Stimulated activated memory B cell treated with anti-CD40 and anti-IgM and Interleukin-4, amounts not matched to agents 10 μg/mL and 1 μg/mL and 100 μg/mL, for 72 hours (primary cell): ENCODE measurements around the gene RLBP1.
"Not testable (repeated sequence)": the region's sequence is repeated elsewhere in the genome, so short reads cannot be mapped to it uniquely, and the experiment has no call there.

Experiments
- ATAC-seq: fragments of 150-1000 bp; cut with Tn5 transposase; 2 replicates; pipeline ENCODE4 v1.10.0; 2021
- H3K27ac Mint-ChIP-seq: one replicate; pipeline ENCODE4 v1.8.0; 2022; ENCODE audit warnings: mild to moderate bottlenecking, mixed read lengths
- H3K27me3 Mint-ChIP-seq: one replicate; pipeline ENCODE4 v1.8.0; 2022; ENCODE audit warnings: mixed read lengths
- H3K36me3 Mint-ChIP-seq: one replicate; pipeline ENCODE4 v1.8.0; 2022; ENCODE audit warnings: mixed read lengths
- H3K4me1 Mint-ChIP-seq: one replicate; pipeline ENCODE4 v1.8.0; 2022; ENCODE audit warnings: mixed read lengths
- H3K4me3 Mint-ChIP-seq: one replicate; pipeline ENCODE4 v1.8.0; 2022; ENCODE audit warnings: mild to moderate bottlenecking, moderate library complexity, mixed read lengths
- H3K9me3 Mint-ChIP-seq: one replicate; pipeline ENCODE4 v1.8.0; 2022; ENCODE audit warnings: mixed read lengths

Gene RLBP1

DNA sequence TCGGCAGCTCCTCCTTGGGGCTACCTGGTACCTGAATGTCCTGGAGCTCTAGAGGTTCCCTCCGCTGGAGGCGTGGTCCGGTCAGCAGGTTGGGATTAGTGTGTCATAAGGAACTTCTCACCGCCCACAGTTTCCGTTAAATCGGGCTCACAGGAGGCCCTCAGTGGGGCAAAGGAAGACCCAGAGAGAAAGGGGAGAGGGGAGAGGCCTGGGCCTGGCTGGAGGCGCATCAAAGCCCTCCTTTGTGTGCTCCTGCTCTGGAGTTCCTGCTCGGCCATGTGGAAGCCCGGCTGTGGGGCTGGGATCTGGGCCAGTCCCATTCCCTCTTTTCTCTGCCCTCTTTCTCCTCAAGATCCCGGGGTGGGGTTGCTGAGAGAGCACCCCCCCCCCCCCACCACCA is at the start of gene RLBP1:
Gene RLBP1 (minus strand): TSS at position 37 of the 400 bp plus-strand sequence. CDS start 2,604 bp downstream, outside the sequence.
- Mint-ChIP-seq H3K9me3 (no peaks in the 10 kb centered on the region), H3K4me3 (no peak within 1 kb of the TSS), H3K4me1 (no peaks in the 10 kb centered on the region), H3K27me3 (peaks cover 28% of the 10 kb centered on the region), H3K36me3 (no peaks in the 10 kb centered on the region), H3K27ac (no peak within 1 kb of the TSS)
- no peak for ATAC-seq

DNA sequence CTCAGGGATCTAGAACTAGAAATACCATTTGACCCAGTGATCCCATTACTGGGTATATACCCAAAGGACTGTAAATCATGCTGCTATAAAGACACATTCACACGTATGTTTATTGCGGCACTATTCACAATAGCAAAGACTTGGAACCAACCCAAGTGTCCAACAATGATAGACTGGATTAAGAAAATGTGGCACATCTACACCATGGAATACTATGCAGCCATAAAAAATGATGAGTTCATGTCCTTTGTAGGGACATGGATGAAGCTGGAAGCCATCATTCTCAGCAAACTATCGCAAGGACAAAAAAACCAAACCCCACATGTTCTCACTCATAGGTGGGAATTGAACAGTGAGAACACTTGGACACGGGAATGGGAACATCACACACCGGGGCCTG is 28.8 kb upstream of the RLBP1 start:
- H3K27me3 Mint-ChIP-seq, ATAC-seq, H3K9me3 Mint-ChIP-seq, H3K27ac Mint-ChIP-seq, H3K36me3 Mint-ChIP-seq, H3K4me3 Mint-ChIP-seq: not testable (repeated sequence)
- peaks cover 15% of the 10 kb centered on the region for H3K4me1 Mint-ChIP-seq

DNA sequence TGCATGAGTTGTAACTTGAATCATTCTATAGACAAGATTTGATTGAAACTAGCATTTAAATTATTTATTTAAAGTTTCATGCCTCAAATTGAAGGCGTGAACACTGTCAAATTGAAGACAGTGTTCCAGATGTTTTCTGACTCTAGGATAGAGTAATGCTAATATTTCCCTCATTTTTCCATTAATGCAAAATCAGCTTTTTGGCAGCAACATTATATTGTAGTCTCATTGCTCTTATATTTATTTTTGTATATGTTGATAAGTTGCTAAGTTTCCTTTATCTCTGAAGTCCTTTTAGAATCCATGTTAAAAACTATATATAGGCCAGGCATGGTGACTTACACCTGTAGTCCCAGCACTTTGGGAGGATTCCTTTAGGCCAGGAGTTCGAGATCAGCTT is 27.2 kb upstream of the RLBP1 start:
- Mint-ChIP-seq H3K27ac (no peak overlapping the region), H3K4me3 (no peak overlapping the region), H3K4me1 (peaks cover 25% of the 10 kb centered on the region), H3K9me3 (no peaks in the 10 kb centered on the region), H3K27me3 (no peaks in the 10 kb centered on the region), H3K36me3 (peaks cover 10% of the 10 kb centered on the region)
- no peak for ATAC-seq

DNA sequence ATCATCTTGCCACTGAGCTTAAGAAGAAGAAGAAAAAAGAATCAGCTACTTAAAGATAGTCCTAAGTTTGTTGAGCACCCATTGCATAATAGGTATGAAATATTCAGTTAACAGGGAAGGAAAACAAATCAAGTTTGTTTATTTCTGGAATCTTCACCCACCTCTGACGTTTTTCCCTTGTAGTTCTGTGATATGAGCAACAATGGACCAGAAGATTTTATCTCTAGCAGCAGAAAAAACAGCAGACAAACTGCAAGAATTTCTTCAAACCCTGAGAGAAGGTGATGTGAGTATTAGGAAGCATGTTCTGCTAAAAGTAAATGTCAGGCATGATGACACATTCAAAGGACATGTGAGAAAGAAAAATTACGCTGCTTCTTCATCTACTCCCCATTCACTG is 26.1 kb upstream of the RLBP1 start:
- Mint-ChIP-seq H3K27ac (no peak overlapping the region), H3K27me3 (no peaks in the 10 kb centered on the region), H3K9me3 (no peaks in the 10 kb centered on the region), H3K4me1 (peaks cover 25% of the 10 kb centered on the region), H3K4me3 (no peak overlapping the region), H3K36me3 (peaks cover 10% of the 10 kb centered on the region)
- ATAC-seq: no peak

DNA sequence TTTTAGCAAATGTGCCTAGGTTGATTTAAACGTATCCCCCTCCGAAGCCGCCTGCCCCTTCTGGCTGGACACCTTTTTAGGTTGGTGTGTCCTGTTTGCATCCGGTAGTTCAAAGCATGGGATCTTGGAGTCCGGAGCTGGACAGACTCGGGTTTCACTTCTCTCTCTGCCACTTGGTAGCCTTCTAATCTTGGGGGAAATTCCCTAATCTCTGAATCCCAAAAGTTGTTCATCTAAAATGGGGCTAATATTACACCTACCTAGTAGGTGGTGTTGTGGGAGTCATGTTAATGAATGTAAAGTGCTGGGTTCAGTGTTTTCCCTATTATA is 23.2 kb upstream of the RLBP1 start:
- peaks cover 3% of the 10 kb centered on the region for H3K9me3 Mint-ChIP-seq
- H3K4me3 Mint-ChIP-seq: peak overlapping the region; percentile 77
- ATAC-seq: no peak
- H3K27ac Mint-ChIP-seq: peak overlapping the region; percentile 56
- H3K4me1 Mint-ChIP-seq: peaks cover 25% of the 10 kb centered on the region
- peaks cover 7% of the 10 kb centered on the region for H3K36me3 Mint-ChIP-seq
- H3K27me3 Mint-ChIP-seq: no peaks in the 10 kb centered on the region

DNA sequence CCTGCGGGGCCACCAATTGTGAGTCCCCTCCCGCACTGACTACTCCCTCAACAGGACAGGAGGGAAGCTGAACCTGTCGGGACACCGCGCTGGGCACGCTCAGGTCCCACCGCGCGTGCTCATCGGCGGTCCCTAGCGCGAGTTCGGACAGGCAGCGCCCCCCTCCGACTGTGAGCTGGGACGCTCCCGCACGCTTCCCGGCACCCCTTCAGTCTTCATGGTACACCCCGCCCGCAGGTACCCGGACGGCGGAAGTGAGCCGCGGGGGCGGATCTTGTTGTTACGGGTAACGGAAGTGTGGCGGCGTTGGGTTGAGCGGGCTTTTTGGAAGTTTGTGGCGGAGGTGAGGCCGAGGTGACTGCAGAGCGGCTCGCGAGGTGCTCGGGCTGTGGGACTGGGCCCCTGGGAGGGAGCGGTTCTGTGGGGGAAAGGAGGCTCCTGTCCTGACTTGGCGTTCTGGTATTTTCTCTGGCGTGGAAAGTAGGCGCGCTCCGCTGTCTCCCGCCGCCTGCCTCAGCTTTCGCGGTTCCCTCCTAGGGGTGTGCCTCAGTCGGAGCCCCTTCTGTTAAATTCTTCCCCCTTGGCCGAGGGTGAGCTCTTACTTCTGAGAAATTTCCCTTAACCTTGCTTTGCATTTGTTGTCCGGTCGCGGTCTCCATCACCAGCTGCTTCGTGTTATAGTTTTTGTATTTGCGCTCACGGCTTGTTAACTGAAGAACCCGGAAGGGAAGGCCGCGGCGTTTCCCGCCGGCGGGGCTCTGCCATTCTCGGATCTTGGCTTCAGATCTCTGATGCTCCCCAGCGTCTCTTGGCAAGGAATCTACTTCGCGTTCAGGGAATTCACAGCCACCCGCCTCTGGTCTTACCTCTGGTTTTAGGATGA is 22.6 kb upstream of the RLBP1 start, which contains the start of gene FANCI:
Gene FANCI (plus strand): TSS at position 289 of the 883 bp plus-strand sequence. CDS start 3,669 bp downstream, outside the sequence.
- H3K4me3 Mint-ChIP-seq: peak within 1 kb of the TSS; percentile 77
- peak; percentile 98 for ATAC-seq
- H3K27ac Mint-ChIP-seq: peak within 1 kb of the TSS; percentile 56
- peaks cover 25% of the 10 kb centered on the region for H3K4me1 Mint-ChIP-seq
- peaks cover 4% of the 10 kb centered on the region for H3K36me3 Mint-ChIP-seq
- no peaks in the 10 kb centered on the region for H3K27me3 Mint-ChIP-seq
- peaks cover 3% of the 10 kb centered on the region for H3K9me3 Mint-ChIP-seq

DNA sequence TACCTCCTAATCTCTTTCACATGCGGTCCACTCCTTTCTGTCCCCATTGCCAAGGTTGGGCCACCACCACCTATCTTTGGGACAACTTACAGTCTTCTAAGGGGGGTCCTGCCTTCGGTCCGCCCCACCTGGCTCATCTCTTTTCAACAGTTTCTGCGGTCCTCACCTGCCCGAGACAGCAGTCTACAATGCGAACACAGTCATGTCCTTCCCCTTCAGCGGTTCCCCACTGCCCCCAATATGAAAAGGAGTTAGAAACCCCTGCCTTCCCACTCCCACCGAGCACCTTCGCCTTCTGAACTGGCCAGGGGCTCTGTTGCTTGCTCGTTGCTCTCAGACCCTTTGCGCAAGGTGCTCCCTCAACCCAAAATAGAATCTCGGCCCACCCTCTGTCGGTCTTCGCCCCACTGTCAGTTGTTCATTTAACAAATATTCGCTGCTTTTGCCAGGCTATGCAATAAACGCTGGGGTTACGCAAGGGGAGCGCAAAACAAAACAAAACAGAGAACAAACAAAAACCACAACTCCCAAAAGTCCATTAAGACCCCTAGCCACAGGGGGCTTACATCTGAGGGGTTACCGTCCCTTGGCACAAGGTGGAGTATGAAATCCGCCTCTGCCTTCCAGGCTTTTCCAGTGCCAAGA is 21.8 kb upstream of the RLBP1 start:
- no peak for ATAC-seq
- Mint-ChIP-seq H3K9me3 (peaks cover 3% of the 10 kb centered on the region), H3K27ac (peak overlapping the region; percentile 56)

DNA sequence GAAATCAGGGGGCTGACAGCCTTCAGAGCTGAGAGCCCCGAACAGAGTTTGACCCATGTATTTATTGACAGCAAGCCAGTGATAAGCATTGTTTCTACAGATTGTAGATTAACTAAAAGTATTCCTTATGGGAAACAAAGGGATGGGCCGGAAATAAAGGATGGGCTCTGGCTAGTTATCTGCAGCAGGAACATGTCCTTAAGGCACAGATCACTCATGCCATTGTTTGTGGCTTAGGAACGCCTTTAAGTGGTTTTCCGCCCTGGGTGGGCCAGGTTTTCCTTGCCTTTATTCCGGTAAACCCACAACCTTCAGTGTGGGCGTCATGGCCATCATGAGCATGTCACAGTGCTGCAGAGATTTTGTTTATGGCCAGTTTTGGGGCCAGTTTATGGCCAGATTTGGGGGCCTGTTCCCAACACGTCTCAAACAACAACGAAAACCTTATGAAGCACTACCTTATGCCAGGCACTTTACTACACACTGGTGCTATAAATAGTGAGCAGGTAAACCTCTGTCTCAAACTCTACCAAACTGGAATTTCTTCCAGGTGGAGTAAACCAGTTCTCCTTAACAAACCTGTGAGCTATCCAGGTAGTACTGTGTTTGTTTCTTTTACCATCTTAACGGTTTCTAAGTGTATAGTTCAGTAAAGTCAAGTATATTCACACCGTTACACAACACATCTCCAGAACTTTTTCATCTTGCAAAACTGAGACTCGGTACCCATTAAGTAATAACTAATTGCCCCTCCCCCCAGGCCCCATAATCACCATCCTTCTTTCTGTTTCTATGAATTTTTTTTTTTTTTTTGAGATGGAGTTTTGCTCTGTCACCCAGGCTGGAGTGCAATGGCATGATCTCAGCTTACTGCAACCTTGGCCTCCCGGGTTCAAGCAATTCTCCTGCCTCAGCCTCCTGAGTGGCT is 18.8 kb upstream of the RLBP1 start:
- not testable (repeated sequence) for ATAC-seq, H3K9me3 Mint-ChIP-seq, H3K27ac Mint-ChIP-seq, H3K4me1 Mint-ChIP-seq, H3K4me3 Mint-ChIP-seq, H3K27me3 Mint-ChIP-seq, H3K36me3 Mint-ChIP-seq

More for the DNA sequence above, 21.8 kb upstream of the RLBP1 start:
- Mint-ChIP-seq H3K27me3 (no peaks in the 10 kb centered on the region), H3K4me3 (peak overlapping the region; percentile 77), H3K4me1 (peaks cover 25% of the 10 kb centered on the region), H3K36me3 (peaks cover 4% of the 10 kb centered on the region)

DNA sequence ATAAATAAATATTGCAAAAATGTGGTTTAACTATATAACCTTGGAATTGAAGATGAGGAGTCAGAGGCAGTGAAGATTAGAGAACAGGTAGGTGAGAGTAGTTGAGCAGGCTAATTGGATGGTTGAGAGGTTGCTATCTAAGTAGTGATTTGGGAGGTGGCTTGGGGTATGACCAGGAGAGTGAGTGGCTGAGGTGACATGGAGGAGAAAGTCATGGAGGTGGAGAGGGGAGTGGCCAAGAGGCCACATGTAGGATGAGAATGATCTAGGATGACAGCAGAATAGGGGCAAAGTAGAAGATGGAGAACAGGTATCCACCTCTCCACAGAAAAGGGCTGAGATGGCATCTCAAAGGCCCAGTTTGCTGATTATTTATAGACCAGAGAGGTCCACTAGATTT is 10.5 kb upstream of the RLBP1 start:
- no peak overlapping the region for H3K27ac Mint-ChIP-seq
- H3K4me1 Mint-ChIP-seq: no peaks in the 10 kb centered on the region
- peaks cover 35% of the 10 kb centered on the region for H3K27me3 Mint-ChIP-seq
- no peaks in the 10 kb centered on the region for H3K9me3 Mint-ChIP-seq
- H3K4me3 Mint-ChIP-seq: no peak overlapping the region
- no peaks in the 10 kb centered on the region for H3K36me3 Mint-ChIP-seq
- no peak for ATAC-seq

DNA sequence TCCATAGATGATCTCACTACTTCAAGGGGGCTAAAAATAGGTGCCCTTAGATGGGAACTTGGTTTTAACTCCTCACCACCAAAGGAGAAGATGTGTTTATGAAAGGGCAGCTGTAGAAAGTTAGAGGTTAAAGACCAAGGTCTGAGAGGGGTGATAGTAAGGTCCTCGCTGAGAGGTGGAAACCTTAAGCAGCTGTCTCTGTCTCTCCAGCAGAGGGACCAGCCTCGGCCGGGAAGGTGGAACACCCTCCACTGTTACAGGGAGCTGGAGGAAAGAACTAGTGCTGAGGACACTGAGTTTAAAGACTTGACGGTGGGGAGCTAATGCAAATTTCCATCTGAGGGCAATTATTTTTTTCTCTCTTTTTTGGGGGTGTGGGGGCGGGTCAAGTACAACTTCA is 8.9 kb upstream of the RLBP1 start:
- Mint-ChIP-seq H3K27me3 (peaks cover 35% of the 10 kb centered on the region), H3K4me3 (no peak overlapping the region), H3K9me3 (no peaks in the 10 kb centered on the region), H3K27ac (no peak overlapping the region), H3K36me3 (no peaks in the 10 kb centered on the region), H3K4me1 (no peaks in the 10 kb centered on the region)
- ATAC-seq: no peak

DNA sequence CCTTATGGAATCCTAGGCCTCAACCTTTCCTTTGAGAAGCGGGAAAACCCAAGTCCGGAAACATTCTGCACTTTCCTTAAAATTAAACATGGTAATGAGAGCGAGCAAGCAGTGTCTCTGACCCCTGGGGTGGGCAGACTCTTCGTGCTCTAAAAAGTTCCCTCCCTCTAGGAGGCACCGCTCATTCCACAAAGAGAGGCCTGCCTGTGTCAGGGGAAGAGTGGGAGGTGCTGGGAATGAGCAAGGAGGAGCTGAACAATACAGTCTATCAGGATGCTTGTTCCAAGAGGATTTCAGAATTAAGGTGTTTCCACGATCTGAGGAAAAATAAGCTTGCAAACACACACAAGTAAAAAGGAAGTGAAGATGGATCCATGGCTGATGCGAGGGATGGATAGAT is 6.0 kb upstream of the RLBP1 start:
- no peak overlapping the region for H3K4me3 Mint-ChIP-seq
- no peaks in the 10 kb centered on the region for H3K9me3 Mint-ChIP-seq
- no peaks in the 10 kb centered on the region for H3K4me1 Mint-ChIP-seq
- no peak overlapping the region for H3K27ac Mint-ChIP-seq
- peaks cover 41% of the 10 kb centered on the region for H3K27me3 Mint-ChIP-seq
- no peaks in the 10 kb centered on the region for H3K36me3 Mint-ChIP-seq
- ATAC-seq: no peak

DNA sequence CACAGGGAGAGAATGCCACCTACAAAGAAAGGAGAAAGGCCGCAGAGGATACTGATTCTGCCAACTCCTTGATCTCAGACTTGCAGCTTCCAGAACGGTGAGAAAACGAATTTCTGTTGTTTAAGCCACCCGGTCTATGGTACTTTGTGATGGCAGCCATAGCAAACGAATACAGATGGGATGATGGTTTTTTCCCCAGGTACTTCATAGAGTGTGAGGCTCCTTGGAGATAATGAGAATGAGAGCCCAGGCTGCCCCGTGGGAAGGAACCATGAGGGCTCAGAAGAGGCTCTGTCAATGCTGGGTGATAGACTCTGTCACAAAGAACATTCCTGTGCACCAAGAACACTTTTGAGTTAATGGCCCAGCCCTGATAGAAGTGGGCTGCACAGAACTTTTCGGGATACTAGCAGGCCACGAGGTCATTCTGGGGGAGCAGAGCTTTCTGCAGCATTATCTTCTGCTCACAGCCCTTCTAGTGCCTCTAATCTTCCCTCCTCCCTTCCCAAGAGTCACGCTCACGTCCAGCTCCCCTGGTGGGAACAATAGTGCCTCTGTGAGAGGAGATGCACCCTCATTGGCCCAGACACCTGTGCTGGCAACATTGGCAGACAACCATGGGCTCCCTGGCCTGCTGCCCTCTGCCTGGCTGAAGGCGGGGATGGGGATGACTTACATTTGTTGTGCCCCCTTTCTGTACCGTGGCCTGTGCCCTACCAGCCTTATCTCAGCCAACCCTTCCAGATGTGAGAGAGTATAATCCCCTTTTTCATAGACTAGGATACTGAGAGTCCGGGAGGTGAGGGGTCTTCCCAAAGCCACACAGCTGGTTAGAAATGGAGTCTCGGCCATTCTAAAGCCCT is 5.2 kb upstream of the RLBP1 start:
- Mint-ChIP-seq H3K27me3 (peaks cover 50% of the 10 kb centered on the region), H3K27ac (no peak overlapping the region), H3K4me1 (no peaks in the 10 kb centered on the region), H3K9me3 (no peaks in the 10 kb centered on the region), H3K36me3 (no peaks in the 10 kb centered on the region), H3K4me3 (no peak overlapping the region)
- no peak for ATAC-seq

DNA sequence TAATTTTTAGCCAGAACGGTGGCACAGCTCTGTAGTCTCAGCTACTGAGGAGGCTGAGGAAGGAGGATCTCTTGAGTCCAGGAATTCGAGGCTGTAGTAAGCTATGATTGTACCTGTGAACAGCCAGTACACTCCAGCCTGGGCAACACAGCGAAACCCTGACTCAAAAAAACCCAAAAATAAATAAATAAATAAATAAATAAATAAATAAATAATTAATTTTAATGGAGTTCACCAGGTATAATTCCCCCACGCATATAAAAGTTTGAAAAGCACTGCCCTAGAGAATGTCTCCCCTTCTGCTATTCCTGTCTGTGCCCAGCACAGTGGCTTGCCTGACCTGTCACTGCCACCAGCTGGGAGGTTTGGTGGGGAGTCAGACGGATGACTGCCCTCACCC is 4.2 kb upstream of the RLBP1 start:
- H3K9me3 Mint-ChIP-seq: no peaks in the 10 kb centered on the region
- no peaks in the 10 kb centered on the region for H3K36me3 Mint-ChIP-seq
- H3K27me3 Mint-ChIP-seq: peaks cover 47% of the 10 kb centered on the region
- ATAC-seq: no peak
- no peaks in the 10 kb centered on the region for H3K4me1 Mint-ChIP-seq
- no peak overlapping the region for H3K27ac Mint-ChIP-seq
- H3K4me3 Mint-ChIP-seq: no peak overlapping the region

DNA sequence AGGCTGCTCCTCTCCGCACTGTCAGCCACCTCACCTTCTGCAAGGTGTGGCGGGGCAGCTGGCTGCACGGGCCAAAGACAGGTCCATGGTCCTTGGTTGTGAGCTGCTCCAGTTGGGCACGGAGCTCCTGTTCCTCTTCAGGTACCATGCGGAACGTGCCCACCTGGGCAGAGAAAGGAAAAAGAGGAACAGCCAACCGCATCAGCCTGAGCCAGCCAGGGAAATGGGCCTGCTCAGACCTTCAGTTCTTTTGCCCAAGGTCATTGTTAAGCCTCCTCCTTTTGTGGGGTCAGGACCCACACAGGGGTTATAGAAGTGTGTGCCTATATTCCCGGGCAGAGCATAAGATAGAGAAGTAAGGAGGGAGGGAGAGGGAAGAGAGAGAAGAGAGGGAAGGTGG is 2.8 kb downstream of the RLBP1 start:
- no peaks in the 10 kb centered on the region for H3K9me3 Mint-ChIP-seq
- no peak overlapping the region for H3K4me3 Mint-ChIP-seq
- H3K4me1 Mint-ChIP-seq: no peaks in the 10 kb centered on the region
- H3K36me3 Mint-ChIP-seq: no peaks in the 10 kb centered on the region
- no peak for ATAC-seq
- peaks cover 28% of the 10 kb centered on the region for H3K27me3 Mint-ChIP-seq
- no peak overlapping the region for H3K27ac Mint-ChIP-seq
